HG03060 (cell line): ENCODE data around the gene SKA3.
"Not testable (repeated sequence)": the region's sequence is repeated elsewhere in the genome, so short reads cannot be mapped to it uniquely, and the experiment has no call there.

Source experiments
- ATAC-seq: cut with Tn5 transposase; IDR thresholded peaks from one replicate; pipeline ENCODE4 v1.9.1; 2021; ENCODE audit warnings: low read depth, moderate number of reproducible peaks; ENCODE audit not compliant: unreplicated experiment

The SKA3 gene

GRCh38 chr13:21173767-21174166 lies 2.6 kb downstream of the SKA3 start:
- not testable (repeated sequence) for ATAC-seq

- no peak for ATAC-seq
Measured at GRCh38 chr13:21171420-21171819, 4.9 kb downstream of the SKA3 start.

GRCh38 chr13:21165606-21166005 lies 10.7 kb downstream of the SKA3 start:
- ATAC-seq: not testable (repeated sequence)

GRCh38 chr13:21164631-21165030 lies 11.7 kb downstream of the SKA3 start:
- ATAC-seq: no peak

DNA sequence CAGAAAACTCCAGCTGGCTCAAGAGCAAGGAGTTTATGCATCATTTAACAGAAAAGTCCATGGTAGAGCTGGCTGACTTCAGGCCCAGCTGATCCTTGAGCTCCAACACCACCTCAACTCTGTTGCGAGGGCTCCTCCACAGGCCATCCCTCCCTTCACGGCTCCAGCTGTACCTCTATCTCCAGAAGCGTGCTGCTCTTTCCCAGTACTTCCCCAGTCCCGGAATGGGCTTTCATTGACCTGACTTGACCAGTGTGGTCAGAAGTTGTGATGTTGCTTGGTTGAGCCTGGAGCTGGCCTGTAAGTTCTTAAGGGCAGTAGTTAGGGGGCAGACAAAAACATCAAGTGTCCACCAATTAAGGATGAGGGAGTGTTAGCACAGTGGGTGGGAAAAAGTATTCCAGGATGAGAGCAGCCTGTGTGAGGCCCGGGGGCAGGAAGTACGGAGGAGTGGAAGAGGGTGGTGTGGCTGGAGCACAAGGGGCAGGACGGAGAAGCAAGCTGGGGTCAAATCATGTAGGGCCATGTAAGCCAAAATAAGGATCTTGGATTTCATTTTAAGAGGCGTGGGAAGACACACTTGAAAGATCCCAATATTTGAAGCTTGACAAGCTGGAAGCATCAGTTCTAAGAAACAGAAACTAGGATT lies 24.0 kb downstream of the SKA3 start:
- no peak for ATAC-seq

DNA sequence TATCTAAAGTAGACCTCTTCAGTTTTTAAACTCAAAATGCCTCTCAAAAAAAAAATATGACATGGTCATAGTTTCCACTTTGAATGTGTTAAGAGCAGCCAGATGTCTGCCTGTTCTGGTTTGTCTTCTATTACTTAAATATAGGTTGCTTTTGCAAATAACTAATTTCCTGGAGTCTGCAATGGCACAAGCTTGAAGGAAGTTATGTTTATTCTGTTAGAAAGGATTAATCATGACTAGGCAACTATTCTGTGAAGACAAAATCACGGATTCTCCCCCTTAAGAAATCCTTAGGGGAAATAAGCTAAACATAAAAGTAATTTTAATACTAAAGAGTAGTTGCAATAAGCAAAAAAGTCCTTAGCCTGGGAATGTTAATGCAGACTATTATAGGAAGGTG lies 26.3 kb downstream of the SKA3 start:
- ATAC-seq: no peak

DNA sequence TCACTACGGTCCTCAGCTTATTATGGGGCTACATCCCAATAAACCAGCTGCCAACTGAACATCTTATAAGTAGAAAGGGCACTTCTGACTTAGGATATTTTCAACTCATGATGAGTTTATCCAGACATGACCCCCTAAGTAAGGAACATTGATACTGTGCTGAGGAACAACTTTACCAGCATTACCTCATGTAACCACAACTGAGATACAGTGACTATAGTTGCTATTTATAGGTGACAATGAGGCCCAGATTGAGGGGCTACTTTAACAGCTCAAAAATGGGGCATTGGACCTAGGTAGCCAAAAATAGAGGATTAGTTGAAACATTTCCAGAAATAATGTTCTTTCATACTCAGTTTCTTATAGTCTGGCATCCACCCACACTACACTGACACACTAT lies 26.8 kb downstream of the SKA3 start:
- ATAC-seq: no peak

GRCh38 chr13:21148557-21149258 lies 27.6 kb downstream of the SKA3 start:
- no peak for ATAC-seq

DNA sequence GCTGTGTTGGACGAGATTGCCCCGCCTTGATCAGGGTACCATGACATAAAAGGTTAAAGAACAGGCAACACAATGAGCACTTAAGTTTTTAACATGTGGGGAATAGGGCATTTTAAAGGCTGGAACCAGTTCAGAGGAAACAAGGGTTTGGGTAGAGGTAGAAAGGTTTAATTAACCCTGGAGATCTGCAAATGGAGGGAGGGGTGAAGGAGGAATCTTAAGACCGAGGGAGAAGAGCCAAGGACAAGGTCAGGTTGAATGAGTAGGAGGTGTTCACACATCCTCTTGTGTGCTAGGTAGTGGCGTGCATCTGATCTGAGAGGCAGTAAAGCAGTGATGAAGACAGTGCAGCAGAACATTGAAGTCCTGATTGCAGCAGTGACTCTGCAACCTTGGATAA lies 28.5 kb downstream of the SKA3 start:
- ATAC-seq: no peak

- no peak for ATAC-seq
Measured at GRCh38 chr13:21142766-21143165, 33.6 kb downstream of the SKA3 start.

GRCh38 chr13:21139374-21139773 lies 37.0 kb downstream of the SKA3 start:
- no peak for ATAC-seq

GRCh38 chr13:21138561-21138960 lies 37.8 kb downstream of the SKA3 start:
- ATAC-seq: no peak

- no peak for ATAC-seq
Measured at GRCh38 chr13:21137696-21138095, 38.7 kb downstream of the SKA3 start.

DNA sequence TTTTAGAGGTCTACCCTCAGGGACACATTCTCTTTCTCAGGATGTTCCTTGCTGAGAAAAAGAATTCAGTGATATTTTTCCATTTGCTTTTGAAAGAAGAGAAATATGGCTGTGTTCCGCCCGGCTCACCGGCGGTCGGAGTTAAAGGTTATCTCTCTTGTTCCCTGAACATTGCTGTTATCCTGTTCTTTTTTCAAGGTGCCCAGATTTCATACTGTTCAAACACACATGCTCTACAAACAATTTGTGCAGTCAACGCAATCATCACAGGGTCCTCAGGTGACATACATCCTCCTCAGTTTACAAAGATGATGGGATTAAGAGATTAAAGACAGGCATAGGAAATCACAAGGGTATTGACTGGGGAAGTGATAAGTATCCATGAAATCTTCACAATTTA lies 40.5 kb downstream of the SKA3 start:
- ATAC-seq: not testable (repeated sequence)

GRCh38 chr13:21134475-21134874 lies 41.9 kb downstream of the SKA3 start:
- no peak for ATAC-seq

DNA sequence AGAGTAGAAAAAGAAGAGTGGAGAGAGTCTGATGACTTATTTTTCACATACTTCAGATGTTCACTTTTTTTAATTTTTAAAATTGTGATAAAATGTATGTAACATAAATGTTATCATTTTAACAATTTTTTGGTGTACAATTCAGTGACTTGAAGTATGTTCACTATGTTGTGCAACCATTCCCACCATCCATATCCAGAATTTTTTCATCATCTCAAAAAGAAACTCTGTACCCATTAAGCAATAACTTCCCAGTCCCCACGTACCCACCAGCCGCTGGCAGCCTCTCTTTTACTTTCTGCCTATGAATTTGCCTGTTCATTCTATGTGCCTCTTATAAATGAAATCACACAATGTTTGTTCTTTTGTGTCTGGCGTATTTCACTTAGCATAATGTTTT lies 43.3 kb downstream of the SKA3 start:
- no peak for ATAC-seq

- no peak for ATAC-seq
Measured at GRCh38 chr13:21130116-21130515, 46.2 kb downstream of the SKA3 start.

DNA sequence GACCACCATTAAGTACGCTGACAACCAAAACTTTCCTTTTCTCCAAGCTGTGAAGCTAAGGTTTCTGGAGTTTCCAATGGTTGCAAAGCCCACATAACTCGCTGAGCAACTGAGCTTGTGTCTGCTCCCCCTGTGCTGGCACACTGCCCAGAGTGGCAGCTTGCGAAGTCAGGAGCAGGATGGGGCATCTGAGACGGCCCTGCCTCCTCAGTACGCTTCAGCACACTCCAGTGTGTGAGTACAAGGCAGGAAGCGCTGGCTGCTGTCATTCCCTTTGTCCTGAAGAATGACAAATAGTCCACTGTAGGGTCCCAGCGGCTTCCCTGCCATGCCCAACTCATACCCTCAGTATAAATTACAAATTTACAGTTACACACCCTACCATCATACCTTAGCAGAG lies 51.5 kb downstream of the SKA3 start:
- no peak for ATAC-seq

DNA sequence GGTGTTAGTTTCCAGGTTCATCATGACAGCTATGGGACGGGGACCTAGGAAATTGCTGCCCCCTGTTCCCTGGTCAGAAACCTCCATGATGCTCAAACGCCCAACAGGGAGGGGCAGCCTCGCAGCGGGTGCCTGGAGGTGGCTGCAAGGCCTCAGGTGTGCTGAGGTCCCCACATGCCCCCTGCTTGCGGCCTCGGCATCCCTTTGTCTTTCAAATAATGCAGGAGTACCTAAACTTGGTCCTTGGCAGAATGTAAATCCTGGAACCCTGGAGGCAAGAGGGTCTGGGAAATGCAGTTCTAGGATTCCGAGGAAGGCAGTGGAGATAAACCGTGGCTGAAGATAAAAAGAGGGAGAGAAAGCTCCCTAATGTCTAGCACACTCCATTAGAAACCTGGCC lies 52.4 kb downstream of the SKA3 start:
- no peak for ATAC-seq

- no peak for ATAC-seq
Measured at GRCh38 chr13:21121616-21122015, 54.7 kb downstream of the SKA3 start.

DNA sequence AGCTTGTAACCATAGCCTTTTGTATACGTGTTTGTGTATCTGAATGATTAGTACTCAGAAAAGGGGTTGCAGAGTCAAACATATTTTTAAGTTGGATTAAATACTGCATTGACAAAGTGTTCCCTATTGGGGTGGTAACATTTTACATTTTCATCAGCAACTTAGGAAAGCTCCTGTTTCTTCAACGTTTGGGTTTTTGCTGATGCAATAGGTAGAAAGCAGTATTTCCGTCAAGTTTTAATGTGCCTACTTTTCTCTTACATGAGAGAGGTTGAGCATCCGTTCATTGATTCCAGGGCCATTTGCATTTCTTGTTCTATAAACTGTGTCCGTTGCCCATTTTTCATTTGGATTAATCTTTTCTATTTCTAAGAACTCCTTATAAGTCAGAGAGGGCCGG lies 56.2 kb downstream of the SKA3 start:
- no peak for ATAC-seq

GRCh38 chr13:21119526-21119925 lies 56.8 kb downstream of the SKA3 start:
- ATAC-seq: no peak
